Spleen (tissue), 11 donors: ENCODE measurements around the gene VWA3B. TPM values are rescaled to one million over a fixed set of nuclear protein-coding genes. Genes with fewer than 3 reads are reported as not detected.

Experiments
- DNase-seq: peaks from one replicate; pipeline ENCODE4 v3.0.0-alpha.2; 2020
- H3K27ac ChIP-seq, 8 donors: fragments of 200-600 bp; sonication (generic) in 7 of 8; 1 replicate in 4 of 8; 2 replicates in 4 of 8; pipeline versions ENCODE4 v1.5.0 to v1.8.0; 2016 to 2021; ENCODE audit warnings: inconsistent platforms in 4 of 8, mild to moderate bottlenecking in 4 of 8, moderate library complexity in 1 of 8
- H3K27me3 ChIP-seq, 7 donors: fragments of 200-600 bp; sonication (generic) in 6 of 7; replicated peaks in 1 of 7; 1 replicate in 4 of 7; 2 replicates in 3 of 7; pipeline versions ENCODE4 v1.5.0 to v1.8.0; 2016 to 2021; ENCODE audit warnings: inconsistent platforms in 3 of 7, mild to moderate bottlenecking in 1 of 7
- H3K36me3 ChIP-seq, 6 donors: fragments of 200-600 bp; sonication (generic) in 5 of 6; 1 replicate in 4 of 6; 2 replicates in 2 of 6; pipeline versions ENCODE4 v1.5.0 to v1.8.0; 2016 to 2021; ENCODE audit warnings: inconsistent platforms in 2 of 6
- H3K4me1 ChIP-seq, 6 donors: fragments of 200-600 bp; sonication (generic) in 5 of 6; 1 replicate in 3 of 6; 2 replicates in 3 of 6; pipeline versions ENCODE4 v1.5.0 to v1.8.0; 2016 to 2021; ENCODE audit warnings: inconsistent platforms in 3 of 6
- H3K4me3 ChIP-seq, 8 donors: fragments of 200-600 bp; sonication (generic) in 7 of 8; 1 replicate in 4 of 8; 2 replicates in 4 of 8; pipeline versions ENCODE4 v1.5.0 to v1.8.0; 2016 to 2021; ENCODE audit warnings: inconsistent platforms in 4 of 8, mild to moderate bottlenecking in 4 of 8, moderate library complexity in 2 of 8
- H3K9me3 ChIP-seq, 8 donors: fragments of 200-600 bp; sonication (generic) in 7 of 8; 1 replicate in 4 of 8; 2 replicates in 4 of 8; pipeline versions ENCODE4 v1.5.0 to v1.8.0; 2016 to 2021; ENCODE audit warnings: inconsistent platforms in 4 of 8
- CTCF ChIP-seq, 11 experiments: fragments of 200-600 bp in 7 of 11; fragments of 450-650 bp in 4 of 11; sonication (generic) in 4 of 11; IDR thresholded peaks in 8 of 11; conservative IDR thresholded peaks in 3 of 11; 1 replicate in 7 of 11; 2 replicates in 4 of 11; pipeline versions ENCODE4 v1.4.0 to v1.8.0; 2016 to 2021; ENCODE audit warnings: antibody characterized with exemption in 11 of 11, inconsistent platforms in 4 of 11, mild to moderate bottlenecking in 1 of 11
- POLR2A ChIP-seq, 3 donors: fragments of 450-650 bp; IDR thresholded peaks; one replicate each; pipeline ENCODE4 v1.5.1; 2017; ENCODE audit warnings: antibody characterized with exemption in 3 of 3, mild to moderate bottlenecking in 1 of 3
- POLR2AphosphoS5 ChIP-seq, 3 donors: sonication (generic); formaldehyde crosslinking; IDR thresholded peaks; one replicate each; pipeline ENCODE4 v1.5.1; 2017; ENCODE audit warnings: antibody characterized with exemption in 3 of 3
- WGBS, 5 donors: extraction: QIAGEN DNeasy Blood & Tissue Kit in 3 of 5; methylation state at CpG; one replicate each; pipeline versions ENCODE4 v1.1.5 to v1.1.7; 2013 to 2018; 5-methylcytosine and 5-hydroxymethylcytosine counted together
- intact Hi-C: fragments of 100-400 bp; cut with DNase I; formaldehyde crosslinking; loops from one replicate; pipeline ENCODE4 v1.15.0; 2023; ENCODE audit warnings: low total_unique reads
- polyA plus RNA-seq, 3 donors: library from polyadenylated mRNA; stranded (reverse); fragments of 200-250 nt; gene quantifications; one replicate each; pipeline ENCODE4 v1.2.1, GENCODE V29; 2013
- total RNA-seq, 7 donors: library from RNA; depleted of rRNA in 3 of 7; stranded (reverse); fragments of >200 nt in 3 of 7; fragmentation: NEBNext Ultra II Directional in 4 of 7; extraction: Animal tissue kit (Norgen Biotek cat#: 25700) in 4 of 7; gene quantifications; one replicate each; pipeline versions ENCODE4 v1.1.0 to v1.2.1, GENCODE V29; 2016 to 2021
- donor health status: healthy with polysubstance abuse.
- donor health status: DM: no; HTN: no; CAD: no; lungs with moderate emphysema.
- donor health status: DM: no; HTN: no; CAD: no.
- donor health status: Bipolar disorder and iron deficiency.
- donor health status: healthy.
- donor health status: DM: no; HTN: no; CAD: no.
- donor health status: DM: yes; HTN: yes; CAD: no.

The VWA3B gene
- total and polyA plus RNA-seq, 10 donors = 0.02 to 0.13 TPM; not detected in 8

- no peak for DNase-seq
- TF ChIP-seq POLR2AphosphoS5 (IDR thresholded peaks at IDR 0.05) = no peak
- no peak for TF ChIP-seq CTCF (IDR thresholded peaks at IDR 0.05 in 8 of 11, conservative IDR thresholded peaks at IDR 0.05 in 3 of 11)
- TF ChIP-seq POLR2A (IDR thresholded peaks at IDR 0.05) = no peak
- no peak overlapping the region for H3K27ac ChIP-seq
- no peak overlapping the region for H3K4me3 ChIP-seq
- H3K36me3 ChIP-seq = no peaks in the 10 kb centered on the region
- no peaks in the 10 kb centered on the region for H3K4me1 ChIP-seq
- no peaks in the 10 kb centered on the region for H3K9me3 ChIP-seq
- WGBS, 5 donors = 91 to 96% (median 93%) methylated on average over 3 of the region's 3 CpGs
- H3K27me3 ChIP-seq = peaks cover 0 to 41% (median 0%) of the 10 kb centered on the region in 7 donors
- intact Hi-C loops = no loop called here
Measured at GRCh38 chr2:98181346-98181745, 94.4 kb downstream of the VWA3B start.

- H3K4me3 ChIP-seq = no peak overlapping the region
- no peak overlapping the region for H3K27ac ChIP-seq
- DNase-seq = no peak
- H3K4me1 ChIP-seq = no peaks in the 10 kb centered on the region
- WGBS, 5 donors = 59 to 72% (median 64%) methylated on average over 5 of the region's 5 CpGs
- TF ChIP-seq POLR2A (IDR thresholded peaks at IDR 0.05) = no peak
- TF ChIP-seq CTCF (IDR thresholded peaks at IDR 0.05 in 8 of 11, conservative IDR thresholded peaks at IDR 0.05 in 3 of 11) = no peak
- intact Hi-C loops = no loop called here
- H3K36me3 ChIP-seq = no peaks in the 10 kb centered on the region
- H3K27me3 ChIP-seq = peaks cover 0 to 4% (median 0%) of the 10 kb centered on the region in 7 donors
- no peaks in the 10 kb centered on the region for H3K9me3 ChIP-seq
Measured at GRCh38 chr2:98185801-98186200, 98.8 kb downstream of the VWA3B start.

GRCh38 chr2:98187194-98187593, 100.2 kb downstream of the VWA3B start:
- intact Hi-C loops = no loop called here
- TF ChIP-seq POLR2AphosphoS5 (IDR thresholded peaks at IDR 0.05) (no peak), POLR2A (IDR thresholded peaks at IDR 0.05) (no peak), CTCF (IDR thresholded peaks at IDR 0.05 in 8 of 11, conservative IDR thresholded peaks at IDR 0.05 in 3 of 11) (no peak)
- Histone ChIP-seq H3K9me3 (no peaks in the 10 kb centered on the region), H3K27me3 (peaks cover 0 to 4% (median 0%) of the 10 kb centered on the region in 7 donors), H3K4me3 (no peak overlapping the region), H3K4me1 (no peaks in the 10 kb centered on the region), H3K36me3 (no peaks in the 10 kb centered on the region), H3K27ac (no peak overlapping the region)
- 84 to 94% (median 89%) methylated on average over 9 of the region's 9 CpGs for WGBS, 5 donors
- DNase-seq = no peak

GRCh38 chr2:98188351-98189046, 101.5 kb downstream of the VWA3B start:
- intact Hi-C loops = no loop called here
- Histone ChIP-seq H3K27me3 (peaks cover 0 to 4% (median 0%) of the 10 kb centered on the region in 7 donors), H3K36me3 (no peaks in the 10 kb centered on the region), H3K27ac (no peak overlapping the region), H3K4me3 (no peak overlapping the region), H3K9me3 (no peaks in the 10 kb centered on the region), H3K4me1 (no peaks in the 10 kb centered on the region)
- TF ChIP-seq POLR2AphosphoS5 (IDR thresholded peaks at IDR 0.05) = no peak
- TF ChIP-seq POLR2A (IDR thresholded peaks at IDR 0.05) = no peak
- no peak for TF ChIP-seq CTCF (IDR thresholded peaks at IDR 0.05 in 8 of 11, conservative IDR thresholded peaks at IDR 0.05 in 3 of 11)
- no peak for DNase-seq
- WGBS, 5 donors = 75 to 85% (median 80%) methylated on average over 4 of the region's 4 CpGs
